HG02885 (cell line): Measurements from ENCODE around the gene NCK2.

Source experiments
- ATAC-seq: cut with Tn5 transposase; IDR thresholded peaks from one replicate; pipeline ENCODE4 v1.9.1; 2021; ENCODE audit warnings: mild to moderate bottlenecking; ENCODE audit not compliant: unreplicated experiment, poor library complexity

NCK2 gene

GRCh38 chr2:105734762-105735538 is 9.8 kb upstream of the NCK2 start:
- ATAC-seq: no peak

GRCh38 chr2:105736145-105736544 is 8.6 kb upstream of the NCK2 start:
- ATAC-seq: no peak

- no peak for ATAC-seq
Measured at GRCh38 chr2:105737980-105738657, 6.6 kb upstream of the NCK2 start.

- no peak for ATAC-seq
Measured at GRCh38 chr2:105738658-105739241, 6.0 kb upstream of the NCK2 start.

- no peak for ATAC-seq
Measured at GRCh38 chr2:105739426-105739825, 5.3 kb upstream of the NCK2 start.

- ATAC-seq: no peak
Measured at GRCh38 chr2:105739944-105740530, 4.7 kb upstream of the NCK2 start.

GRCh38 chr2:105741174-105741573 is 3.5 kb upstream of the NCK2 start:
- no peak for ATAC-seq

- ATAC-seq: no peak
Measured at GRCh38 chr2:105741617-105742016, 3.1 kb upstream of the NCK2 start.

- peak; percentile 83 for ATAC-seq
Measured at GRCh38 chr2:105744091-105744908, 412 bp upstream of the NCK2 start.

GRCh38 chr2:105746177-105747080 is 1.7 kb downstream of the NCK2 start:
- ATAC-seq: peak; percentile 43

- ATAC-seq: no peak
Measured at GRCh38 chr2:105747254-105747894, 2.7 kb downstream of the NCK2 start.

GRCh38 chr2:105747991-105748390 is 3.3 kb downstream of the NCK2 start:
- ATAC-seq: no peak

- no peak for ATAC-seq
Measured at GRCh38 chr2:105748566-105748965, 3.9 kb downstream of the NCK2 start.

- ATAC-seq: no peak
Measured at GRCh38 chr2:105749583-105750400, 5.1 kb downstream of the NCK2 start.

GRCh38 chr2:105750735-105751134 is 6.0 kb downstream of the NCK2 start:
- ATAC-seq: no peak

- ATAC-seq: no peak
Measured at GRCh38 chr2:105751272-105751671, 6.6 kb downstream of the NCK2 start.

- ATAC-seq: no peak
Measured at GRCh38 chr2:105752691-105753358, 8.1 kb downstream of the NCK2 start.
